Lung (tissue), 12 donors: Measurements from ENCODE around the gene GCSAM. TPM values are rescaled to one million over a fixed set of nuclear protein-coding genes. Genes with fewer than 3 reads are reported as not detected.

ENCODE experiments used
- ATAC-seq: fragments of 200-7000 bp; cut with Tn5 transposase; one replicate; pipeline ENCODE4 v1.9.1; 2020; ENCODE audit warnings: moderate number of reproducible peaks; ENCODE audit not compliant: insufficient read depth, low FRiP score
- DNase-seq, 3 donors: peaks; one replicate each; pipeline ENCODE4 v3.0.0-alpha.2; 2013 to 2017
- H3K27ac ChIP-seq, 2 donors: one replicate each; pipeline ENCODE4 v1.5.1; 2013; ENCODE audit warnings: mild to moderate bottlenecking in 2 of 2, moderate library complexity in 2 of 2, control low read depth in 1 of 2, inconsistent platforms in 1 of 2, low read depth in 1 of 2, low read length in 1 of 2
- H3K27me3 ChIP-seq, 3 donors: one replicate each; pipeline ENCODE4 v1.5.1; 2013; ENCODE audit warnings: low read length in 2 of 3; ENCODE audit not compliant: control insufficient read depth in 3 of 3, insufficient read depth in 3 of 3
- H3K36me3 ChIP-seq, 4 donors: one replicate each; pipeline ENCODE4 v1.5.1; 2013; ENCODE audit warnings: low read length in 4 of 4, mild to moderate bottlenecking in 1 of 4, moderate library complexity in 1 of 4; ENCODE audit not compliant: control insufficient read depth in 4 of 4, insufficient read depth in 4 of 4
- H3K4me1 ChIP-seq, 5 donors: one replicate each; pipeline ENCODE4 v1.5.1; 2013; ENCODE audit warnings: low read length in 5 of 5, mild to moderate bottlenecking in 2 of 5, moderate library complexity in 1 of 5; ENCODE audit not compliant: control insufficient read depth in 5 of 5, insufficient read depth in 5 of 5
- H3K4me3 ChIP-seq: one replicate; pipeline ENCODE4 v1.5.1; 2013; ENCODE audit warnings: mild to moderate bottlenecking, control low read depth, moderate library complexity
- H3K9ac ChIP-seq, 2 donors: one replicate each; pipeline ENCODE4 v1.5.1; 2013; ENCODE audit warnings: low read length in 2 of 2, control low read depth in 1 of 2; ENCODE audit not compliant: insufficient read depth in 1 of 2
- H3K9me3 ChIP-seq, 4 donors: one replicate each; pipeline ENCODE4 v1.5.1; 2013; ENCODE audit warnings: low read length in 3 of 4, mild to moderate bottlenecking in 1 of 4, moderate library complexity in 1 of 4; ENCODE audit not compliant: control insufficient read depth in 4 of 4, insufficient read depth in 3 of 4
- CTCF ChIP-seq: IDR thresholded peaks from 2 replicates; pipeline ENCODE4 v1.5.1; 2012; ENCODE audit warnings: mild to moderate bottlenecking; ENCODE audit errors: control extremely low read depth, extremely low read depth
- WGBS, 2 donors: extraction: QIAGEN DNeasy Blood & Tissue Kit; methylation state at CpG; one replicate each; pipeline ENCODE4 v1.1.7; 2013; 5-methylcytosine and 5-hydroxymethylcytosine counted together
- polyA plus RNA-seq, 2 donors: library from polyadenylated mRNA; stranded (reverse); fragments of 200-250 nt; gene quantifications; one replicate each; pipeline ENCODE4 v1.2.1, GENCODE V29; 2013
- total RNA-seq, 2 donors: library from RNA; depleted of rRNA in 1 of 2; stranded (reverse); fragments of >200 nt in 1 of 2; gene quantifications; one replicate each; pipeline ENCODE4 v1.2.1, GENCODE V29; 2014 to 2021
- donor health status: control.
- donor health status: control.
- donor health status: Bipolar disorder and iron deficiency.
- donor health status: healthy.
- donor health status: DM: yes; HTN: yes; CAD: no.

The GCSAM gene
- total and polyA plus RNA-seq, 4 donors, result 0.14 to 0.97 (median 0.47) TPM

DNA sequence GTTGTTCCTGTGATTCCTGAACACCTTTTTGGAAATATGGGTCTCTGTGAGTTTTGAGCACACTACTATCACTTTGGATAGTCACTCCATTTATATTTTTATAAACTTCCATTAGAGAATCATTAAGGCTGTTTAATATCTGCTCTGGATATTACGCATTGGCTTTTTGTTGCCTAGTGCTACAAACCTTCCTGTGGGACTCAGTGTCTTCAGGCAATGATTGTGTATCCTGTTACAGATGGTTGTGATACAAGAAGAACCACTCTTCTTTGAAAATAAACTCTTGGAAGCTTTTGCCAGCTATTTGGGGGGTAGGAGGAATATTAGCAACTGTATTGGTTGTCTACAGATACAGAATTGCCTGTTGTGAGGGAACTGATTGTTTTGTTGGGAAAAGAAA is 15.6 kb downstream of the GCSAM start:
- H3K27me3 ChIP-seq, result no peaks in the 10 kb centered on the region
- DNase-seq, result no peak
- H3K36me3 ChIP-seq, result peaks cover 0 to 6% (median under 1%) of the 10 kb centered on the region in 4 donors
- H3K27ac ChIP-seq, result no peak overlapping the region
- no peak overlapping the region for H3K4me3 ChIP-seq
- no peak for ATAC-seq
- peaks cover 0 to 6% (median 3%) of the 10 kb centered on the region in 5 donors for H3K4me1 ChIP-seq
- no peak overlapping the region for H3K9ac ChIP-seq
- WGBS, 2 donors, result 86 to 93% methylated on average over 1 of the region's 1 CpG
- no peaks in the 10 kb centered on the region for H3K9me3 ChIP-seq
- no peak for TF ChIP-seq CTCF

DNA sequence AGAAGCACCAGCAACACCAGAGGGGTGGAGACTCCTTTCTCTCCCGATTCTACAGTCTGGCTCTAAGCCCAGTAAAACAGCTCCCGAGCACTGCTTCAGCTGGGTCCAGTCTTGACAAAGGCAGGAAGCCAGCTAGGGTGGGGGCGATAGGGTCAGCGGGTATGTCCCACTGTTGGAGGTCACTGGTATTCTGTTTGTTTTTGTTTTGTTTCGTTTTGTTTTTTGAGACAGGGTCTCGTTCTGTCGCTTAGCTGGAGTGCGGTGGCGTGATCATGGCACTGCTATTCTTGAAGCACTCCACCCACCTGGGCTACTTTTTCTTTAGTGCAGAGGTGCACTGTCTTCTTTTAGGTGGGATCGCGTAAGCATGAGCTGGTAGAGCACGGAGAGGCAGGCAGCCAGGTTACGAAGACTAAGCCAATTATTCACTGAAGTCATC is 16.3 kb downstream of the GCSAM start:
- Histone ChIP-seq H3K4me3 (peak overlapping the region; percentile 8), H3K36me3 (peaks cover 0 to 6% (median under 1%) of the 10 kb centered on the region in 4 donors), H3K27ac (no peak overlapping the region), H3K27me3 (no peaks in the 10 kb centered on the region), H3K9ac (no peak overlapping the region), H3K9me3 (no peaks in the 10 kb centered on the region), H3K4me1 (peaks cover 0 to 6% (median 3%) of the 10 kb centered on the region in 5 donors)
- TF ChIP-seq CTCF, result no peak
- peak; percentile 20 to 57 (median 28) for DNase-seq
- 59 to 71% methylated on average over 13 of the region's 13 CpGs for WGBS, 2 donors
- no peak for ATAC-seq

DNA sequence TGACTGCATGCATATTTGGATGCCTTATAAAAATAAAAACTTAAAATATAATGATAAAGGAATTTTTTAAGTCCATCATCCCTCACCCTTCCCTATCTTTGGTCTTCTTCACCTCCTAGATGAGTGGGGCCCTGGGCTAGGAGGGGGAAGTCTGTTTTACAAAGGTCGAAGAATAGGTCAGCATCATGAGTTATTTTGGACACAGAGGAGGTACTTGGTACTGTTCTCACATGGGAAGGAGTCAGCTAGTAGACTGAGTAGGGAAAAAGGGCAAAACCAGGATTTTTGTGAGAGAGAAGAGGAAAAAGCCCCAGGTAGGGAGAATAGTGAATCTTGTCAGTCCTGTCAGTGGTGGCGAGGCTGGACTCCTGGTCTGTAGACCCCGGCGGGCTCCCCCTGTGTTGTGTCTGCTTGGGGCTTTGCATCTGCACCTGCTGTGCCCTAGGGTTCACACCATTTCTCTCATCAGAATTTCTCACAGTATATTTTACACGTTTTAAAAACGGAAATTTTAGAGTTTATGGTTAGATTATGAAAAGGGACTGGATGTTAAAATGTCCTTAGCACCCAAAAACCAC is 17.2 kb downstream of the GCSAM start:
- H3K9ac ChIP-seq, result no peak overlapping the region
- peaks cover 0 to 1% (median 0%) of the 10 kb centered on the region in 4 donors for H3K9me3 ChIP-seq
- peaks cover 0 to 6% (median 3%) of the 10 kb centered on the region in 5 donors for H3K4me1 ChIP-seq
- no peak overlapping the region for H3K4me3 ChIP-seq
- ATAC-seq, result no peak
- H3K27me3 ChIP-seq, result no peaks in the 10 kb centered on the region
- TF ChIP-seq CTCF, result no peak
- no peak for DNase-seq
- no peak overlapping the region for H3K27ac ChIP-seq
- peaks cover 0 to 6% (median under 1%) of the 10 kb centered on the region in 4 donors for H3K36me3 ChIP-seq
- 85 to 89% methylated on average over 6 of the region's 6 CpGs for WGBS, 2 donors
